Immature natural killer cell (primary cell): ENCODE results near the gene RAET1E. TPM values are rescaled to one million over a fixed set of nuclear protein-coding genes. Genes with fewer than 3 reads are reported as not detected.
"Not testable (repeated sequence)": the region's sequence is repeated elsewhere in the genome, so short reads cannot be mapped to it uniquely, and the experiment has no call there.

Experiments
- DNase-seq, 3 donors: peaks; one replicate each; pipeline ENCODE4 v3.0.0; 2022; ENCODE audit warnings: mixed read lengths in 1 of 3
- H3K27ac Mint-ChIP-seq, 6 donors: one replicate each; pipeline ENCODE4 v1.8.0; 2020; ENCODE audit warnings: mixed read lengths in 6 of 6, mild to moderate bottlenecking in 5 of 6, inconsistent platforms in 4 of 6, moderate library complexity in 3 of 6
- H3K27me3 Mint-ChIP-seq, 3 donors: one replicate each; pipeline ENCODE4 v1.8.0; 2020 to 2021; ENCODE audit warnings: low read depth in 3 of 3, mild to moderate bottlenecking in 3 of 3, mixed read lengths in 3 of 3, moderate library complexity in 3 of 3, inconsistent platforms in 1 of 3
- H3K36me3 Mint-ChIP-seq, 3 donors: one replicate each; pipeline ENCODE4 v1.8.0; 2020; ENCODE audit warnings: mixed read lengths in 3 of 3, inconsistent platforms in 2 of 3, mild to moderate bottlenecking in 2 of 3
- H3K4me1 Mint-ChIP-seq, 2 donors: one replicate each; pipeline ENCODE4 v1.8.0; 2020; ENCODE audit warnings: inconsistent platforms in 2 of 2, mild to moderate bottlenecking in 2 of 2, mixed read lengths in 2 of 2, moderate library complexity in 1 of 2
- H3K4me3 Mint-ChIP-seq, 5 donors: one replicate each; pipeline ENCODE4 v1.8.0; 2020; ENCODE audit warnings: mild to moderate bottlenecking in 5 of 5, mixed read lengths in 5 of 5, inconsistent platforms in 3 of 5, moderate library complexity in 3 of 5
- H3K9me3 Mint-ChIP-seq, 6 donors: one replicate each; pipeline ENCODE4 v1.8.0; 2020; ENCODE audit warnings: mild to moderate bottlenecking in 6 of 6, mixed read lengths in 6 of 6, inconsistent platforms in 4 of 6, moderate library complexity in 3 of 6
- polyA plus RNA-seq, 3 donors: library from polyadenylated mRNA; unstranded; fragments of 300-500 nt; fragmentation: Illumina TruSeq; gene quantifications; one replicate each; pipeline ENCODE4 v1.2.3, GENCODE V29; 2021

Gene RAET1E
- polyA plus RNA-seq, 3 donors from 2014 or later: not detected

GRCh38 chr6:149852881-149853280, 45.0 kb downstream of the RAET1E start:
- Mint-ChIP-seq H3K4me3 (peak overlapping the region in 3 of 5 donors; percentile 21 to 52 (median 22)), H3K27ac (no peak overlapping the region), H3K9me3 (no peaks in the 10 kb centered on the region), H3K4me1 (peaks cover 2 to 19% of the 10 kb centered on the region in 2 donors), H3K36me3 (no peaks in the 10 kb centered on the region), H3K27me3 (peaks cover 2 to 5% (median 5%) of the 10 kb centered on the region in 3 donors)
- DNase-seq: peak in 1 of 3 donors; percentile 10

- DNase-seq: no peak
- peaks cover 2 to 19% of the 10 kb centered on the region in 2 donors for H3K4me1 Mint-ChIP-seq
- H3K9me3 Mint-ChIP-seq: no peaks in the 10 kb centered on the region
- H3K36me3 Mint-ChIP-seq: no peaks in the 10 kb centered on the region
- H3K27me3 Mint-ChIP-seq: peaks cover 2 to 5% (median 5%) of the 10 kb centered on the region in 3 donors
- H3K27ac Mint-ChIP-seq: no peak overlapping the region
- no peak overlapping the region for H3K4me3 Mint-ChIP-seq
Observed at GRCh38 chr6:149852180-149852579, 45.7 kb downstream of the RAET1E start.

- Mint-ChIP-seq H3K4me3 (no peak overlapping the region), H3K27ac (no peak overlapping the region), H3K9me3 (no peaks in the 10 kb centered on the region), H3K27me3 (peaks cover 2 to 5% (median 5%) of the 10 kb centered on the region in 3 donors), H3K36me3 (no peaks in the 10 kb centered on the region), H3K4me1 (peaks cover 2 to 19% of the 10 kb centered on the region in 2 donors)
- no peak for DNase-seq
Observed at GRCh38 chr6:149851461-149852110, 46.3 kb downstream of the RAET1E start.

- Mint-ChIP-seq H3K4me1 (peaks cover 2 to 19% of the 10 kb centered on the region in 2 donors), H3K27me3 (peaks cover 2 to 14% (median 5%) of the 10 kb centered on the region in 3 donors)
- not testable (repeated sequence) for H3K4me3 Mint-ChIP-seq, H3K36me3 Mint-ChIP-seq, DNase-seq, H3K9me3 Mint-ChIP-seq, H3K27ac Mint-ChIP-seq
Observed at GRCh38 chr6:149848343-149848742, 49.6 kb downstream of the RAET1E start.

Other genes with a start within 250 kb of the RAET1E start
- 10 to 100 TPM; 21.4 to 30.7 (median 21.5) TPM for gene KATNA1, start 249.4 kb downstream of the RAET1E start, polyA plus RNA-seq
- gene LATS1, start 180.0 kb downstream of the RAET1E start, polyA plus RNA-seq: 10 to 100 TPM in 1 of 3 donors, 1 to 10 TPM in 2; 3.8 to 13.5 (median 6.3) TPM
- 1 to 10 TPM; 1.5 to 6.8 (median 2.9) TPM for gene NUP43, start 151.6 kb downstream of the RAET1E start, polyA plus RNA-seq
- 100 to 1,000 TPM; 160 to 283 (median 172) TPM for gene PCMT1, start 148.4 kb downstream of the RAET1E start, polyA plus RNA-seq
- under 1 TPM in 2 of 3 donors, not detected in 1; 0.34 to 0.73 TPM for gene LRP11, start 33.8 kb downstream of the RAET1E start, polyA plus RNA-seq
- gene RAET1G, start 25.0 kb upstream of the RAET1E start, polyA plus RNA-seq: not detected
- under 1 TPM in 2 of 3 donors, not detected in 1; 0.83 to 0.88 TPM for gene ULBP2, start 43.9 kb upstream of the RAET1E start, polyA plus RNA-seq
- gene ULBP1, start 65.8 kb upstream of the RAET1E start, polyA plus RNA-seq: not detected
- gene RAET1L, start 127.4 kb upstream of the RAET1E start, polyA plus RNA-seq: not detected
- 1 to 10 TPM in 1 of 3 donors, under 1 TPM in 1, not detected in 1; 0.50 to 2.5 TPM for gene ULBP3, start 171.0 kb upstream of the RAET1E start, polyA plus RNA-seq
- under 1 TPM in 1 of 3 donors, not detected in 2; 0.38 TPM for gene PPP1R14C, start 244.9 kb upstream of the RAET1E start, polyA plus RNA-seq